HL-60 (cell line): ENCODE results near the gene HPSE2.

Source experiments
- DNase-seq, 2 experiments: peaks; one replicate each; pipeline ENCODE4 v3.0.0-alpha.2; 2010 to 2020; ENCODE audit warnings: low read depth in 1 of 2, low spot score in 1 of 2
- H3K27ac ChIP-seq: fragments of 250-450 bp; sonication (Bioruptor Pico); replicated peaks from 2 replicates; pipeline ENCODE4 v1.5.1; 2020; ENCODE audit warnings: mild to moderate bottlenecking, moderate library complexity
- H3K27me3 ChIP-seq: fragments of 250-450 bp; sonication (Bioruptor Pico); 2 replicates; pipeline ENCODE4 v1.5.1; 2021; ENCODE audit warnings: mild to moderate bottlenecking, moderate library complexity; ENCODE audit not compliant: insufficient read depth, poor library complexity, severe bottlenecking
- H3K4me3 ChIP-seq: replicated peaks from 2 replicates; pipeline ENCODE4 v1.5.1; 2011; ENCODE audit warnings: mild to moderate bottlenecking, control low read depth, low read length; ENCODE audit not compliant: insufficient read depth
- CTCF ChIP-seq: IDR thresholded peaks from one replicate; pipeline ENCODE4 v1.5.1; 2011; ENCODE audit warnings: low read length, control low read depth, inconsistent platforms; ENCODE audit not compliant: insufficient read depth
- GABPA ChIP-seq: IDR thresholded peaks from 2 replicates; pipeline ENCODE4 v1.6.1; 2012; ENCODE audit warnings: low read depth
- POLR2AphosphoS5 ChIP-seq: IDR thresholded peaks from 2 replicates; pipeline ENCODE4 v1.6.1; 2012; ENCODE audit warnings: low read depth
- REST ChIP-seq: IDR thresholded peaks from 2 replicates; pipeline ENCODE4 v1.6.1; 2012; ENCODE audit warnings: low read depth; ENCODE audit not compliant: insufficient replicate concordance
- SPI1 ChIP-seq: IDR thresholded peaks from 2 replicates; pipeline ENCODE4 v1.6.1; 2012; ENCODE audit warnings: low read depth, mild to moderate bottlenecking, borderline replicate concordance

The HPSE2 gene

GRCh38 chr10:98748298-98748697 is 487.4 kb downstream of the HPSE2 start:
- peak in 1 of 2 experiments; percentile 22 for DNase-seq
- no peaks in the 10 kb centered on the region for H3K27me3 ChIP-seq
- no peak overlapping the region for H3K27ac ChIP-seq
- TF ChIP-seq GABPA (no peak), CTCF (peak; percentile 14)
- no peak overlapping the region for H3K4me3 ChIP-seq

DNA sequence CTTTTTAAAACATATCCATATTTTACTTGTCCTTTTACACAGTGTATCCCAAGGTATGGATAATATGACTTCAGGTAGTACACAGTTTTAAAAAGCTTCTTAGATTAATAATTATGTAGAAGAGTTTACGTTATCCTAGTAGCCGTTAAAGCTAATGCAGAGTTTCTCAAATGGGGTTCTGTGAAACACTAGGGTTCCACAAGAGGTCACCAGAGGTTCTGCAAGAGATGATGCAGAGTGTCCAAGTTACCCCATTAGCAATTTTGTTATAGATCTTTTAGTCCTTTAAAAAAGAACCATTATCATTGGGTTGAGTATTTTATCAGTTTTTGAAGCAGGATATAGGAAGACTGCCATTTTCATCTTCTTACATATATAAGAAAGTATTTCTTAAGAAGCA is 490.0 kb downstream of the HPSE2 start:
- H3K27ac ChIP-seq = no peak overlapping the region
- H3K4me3 ChIP-seq = no peak overlapping the region
- no peaks in the 10 kb centered on the region for H3K27me3 ChIP-seq
- no peak for DNase-seq
- TF ChIP-seq CTCF = no peak
- no peak for TF ChIP-seq SPI1
- TF ChIP-seq REST = no peak
- no peak for TF ChIP-seq POLR2AphosphoS5
- no peak for TF ChIP-seq GABPA

DNA sequence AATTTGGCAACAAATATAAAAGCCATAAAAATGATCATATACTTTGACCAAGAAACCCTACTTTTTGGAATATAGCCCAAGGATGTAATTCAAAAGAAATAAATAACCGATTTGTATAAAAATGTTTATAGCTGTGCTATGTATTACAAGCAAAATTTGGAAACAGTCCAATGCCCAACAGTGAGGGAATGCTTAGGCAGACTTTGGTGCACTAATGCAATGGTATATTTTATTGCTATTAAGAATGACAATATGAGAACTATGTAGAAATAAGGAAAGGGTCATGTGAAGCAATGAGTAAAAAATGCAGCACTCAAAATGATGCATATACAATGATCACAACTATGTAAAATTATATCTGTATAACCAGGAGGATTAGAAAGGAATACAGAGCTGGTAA is 515.1 kb downstream of the HPSE2 start:
- no peak for DNase-seq
- Histone ChIP-seq H3K27ac (no peak overlapping the region), H3K4me3 (no peak overlapping the region), H3K27me3 (no peaks in the 10 kb centered on the region)
- TF ChIP-seq CTCF = no peak
- no peak for TF ChIP-seq SPI1
- TF ChIP-seq GABPA = no peak
- no peak for TF ChIP-seq POLR2AphosphoS5
- no peak for TF ChIP-seq REST

DNA sequence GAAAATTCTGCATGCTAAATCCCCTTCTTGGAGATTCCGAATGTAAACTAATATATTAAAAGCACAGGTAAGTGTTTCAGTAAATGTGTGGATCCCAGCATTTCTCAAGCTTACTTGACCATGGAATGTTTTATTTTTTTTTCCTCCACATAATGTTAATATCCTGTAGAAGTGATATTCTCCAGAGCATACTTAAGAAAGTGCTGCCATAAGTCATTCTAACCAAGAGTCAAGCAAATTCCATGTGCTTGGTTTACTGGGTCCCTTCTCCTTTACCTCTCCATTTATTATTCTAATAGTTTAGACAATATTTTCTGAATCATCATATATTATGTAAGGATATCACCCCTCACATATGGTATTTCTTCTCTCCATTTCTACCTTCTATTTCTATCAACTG is 522.1 kb downstream of the HPSE2 start:
- no peak for TF ChIP-seq POLR2AphosphoS5
- TF ChIP-seq REST = no peak
- no peak for TF ChIP-seq SPI1
- no peak for TF ChIP-seq GABPA
- no peak for TF ChIP-seq CTCF
- H3K4me3 ChIP-seq = no peak overlapping the region
- H3K27ac ChIP-seq = no peak overlapping the region
- no peaks in the 10 kb centered on the region for H3K27me3 ChIP-seq
- DNase-seq = no peak
